Suppressor macrophage treated with lipopolysaccharide for 4 hours (primary cell): ENCODE data around the gene GM2A.
"Not testable (repeated sequence)": the region's sequence is repeated elsewhere in the genome, so short reads cannot be mapped to it uniquely, and the experiment has no call there.

Source experiments
- DNase-seq: peaks from one replicate; pipeline ENCODE4 v3.0.0-alpha.2; 2020

The GM2A gene

DNA sequence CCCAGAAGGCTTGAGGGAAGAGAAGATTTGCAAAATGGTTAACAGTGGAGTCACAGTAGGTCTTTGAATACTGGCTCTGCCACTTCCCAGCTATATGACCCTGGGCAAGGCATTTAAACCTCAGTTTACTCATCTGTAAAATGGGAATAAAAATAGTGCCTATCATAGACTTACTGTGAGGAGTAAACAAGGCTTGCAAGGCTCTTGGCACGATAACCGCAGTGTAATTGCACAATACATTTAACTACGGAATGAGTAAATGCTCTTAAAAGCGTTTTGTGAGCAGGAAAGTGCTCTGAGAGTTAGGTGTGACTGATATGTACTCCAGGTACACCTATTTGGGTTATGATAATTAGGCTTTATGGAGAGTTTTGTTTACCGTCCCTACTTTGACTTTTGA, 42.2 kb downstream of the GM2A start:
- DNase-seq: no peak

- peak; percentile 15 for DNase-seq
Observed at GRCh38 chr5:151295791-151296477, 42.9 kb downstream of the GM2A start.

- DNase-seq: no peak
Observed at GRCh38 chr5:151296478-151296830, 43.5 kb downstream of the GM2A start.

DNA sequence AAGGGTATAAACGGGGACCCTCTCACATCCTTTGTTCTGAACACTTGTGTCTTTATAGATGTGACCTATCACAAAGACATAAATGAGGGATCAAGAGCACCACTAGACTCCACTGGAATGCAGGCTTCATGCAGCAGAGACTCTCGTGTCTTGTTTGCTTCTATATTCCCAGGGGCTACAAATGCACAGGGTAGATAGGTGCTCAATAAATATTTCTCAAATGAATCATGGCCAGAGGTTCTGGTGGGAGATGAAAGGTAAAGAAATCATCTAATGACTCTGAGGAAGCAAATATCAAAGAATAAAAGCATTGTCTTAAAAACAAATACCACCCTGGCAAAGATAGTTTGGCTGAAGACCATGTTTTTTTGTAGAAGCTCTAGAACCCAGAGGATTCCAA, 44.0 kb downstream of the GM2A start:
- DNase-seq: no peak

DNA sequence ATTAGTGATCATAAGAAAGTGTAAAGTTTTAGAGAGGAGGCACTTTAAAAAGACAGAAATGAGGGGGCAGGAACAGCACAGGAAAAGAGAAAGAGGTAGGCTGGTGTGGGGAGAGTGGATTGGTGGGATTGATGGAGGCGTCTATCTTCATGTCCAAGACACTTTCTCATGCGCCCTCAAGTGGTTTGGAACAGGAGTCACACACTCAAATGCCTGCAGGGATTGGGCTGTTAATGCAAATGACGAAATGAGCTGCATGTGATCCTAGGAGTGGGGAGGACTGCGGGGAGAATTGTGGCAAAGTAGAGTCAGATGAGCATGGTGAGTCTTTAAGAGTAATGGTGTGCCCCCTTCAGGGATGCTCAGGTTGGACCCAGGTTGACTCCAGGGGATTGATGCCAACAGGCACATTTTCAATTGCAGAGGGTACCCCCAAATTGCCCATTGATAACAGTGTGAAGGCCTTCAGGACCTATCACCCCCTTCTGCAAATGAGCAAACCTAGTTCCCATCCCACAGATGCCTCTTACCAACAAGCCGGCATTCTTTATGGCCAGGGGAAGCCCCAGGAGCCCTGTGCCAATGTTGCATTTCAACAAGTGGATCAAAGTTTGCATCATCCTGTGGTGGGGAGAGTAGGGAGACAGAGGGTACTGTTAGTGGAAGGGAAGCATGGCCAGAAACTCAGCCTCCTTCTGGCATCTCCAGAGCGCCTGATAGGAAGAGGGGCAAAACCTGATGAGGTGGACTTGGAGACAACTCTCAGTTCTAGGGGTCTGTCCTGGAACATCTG, 45.3 kb downstream of the GM2A start:
- DNase-seq: peak; percentile 58

- no peak for DNase-seq
Observed at GRCh38 chr5:151303666-151304065, 50.7 kb downstream of the GM2A start, which contains the start of gene SLC36A3. SLC36A3 (minus strand) TSS chr5:151303766; CDS start chr5:151303354, 412 bp downstream.

DNA sequence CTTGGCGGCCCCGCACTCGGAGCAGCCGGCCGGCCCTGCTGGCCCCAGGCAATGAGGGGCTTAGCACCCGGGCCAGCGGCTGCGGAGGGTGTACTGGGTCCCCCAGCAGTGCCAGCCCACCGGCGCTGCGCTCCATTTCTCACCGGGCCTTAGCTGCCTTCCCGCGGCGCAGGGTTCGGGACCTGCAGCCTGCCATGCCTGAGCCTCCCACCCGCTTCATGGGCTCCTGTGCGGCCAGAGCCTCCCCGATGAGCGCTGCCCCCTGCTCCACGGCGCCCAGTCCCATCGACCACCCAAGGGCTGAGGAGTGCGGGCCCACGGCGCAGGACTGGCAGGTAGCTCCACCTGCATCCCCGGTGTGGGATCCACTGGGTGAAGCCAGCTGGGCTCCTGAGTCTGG, 56.3 kb downstream of the GM2A start:
- DNase-seq: not testable (repeated sequence)

- not testable (repeated sequence) for DNase-seq
Observed at GRCh38 chr5:151309821-151310220, 56.8 kb downstream of the GM2A start.

GRCh38 chr5:151310932-151311331, 57.9 kb downstream of the GM2A start:
- no peak for DNase-seq

DNA sequence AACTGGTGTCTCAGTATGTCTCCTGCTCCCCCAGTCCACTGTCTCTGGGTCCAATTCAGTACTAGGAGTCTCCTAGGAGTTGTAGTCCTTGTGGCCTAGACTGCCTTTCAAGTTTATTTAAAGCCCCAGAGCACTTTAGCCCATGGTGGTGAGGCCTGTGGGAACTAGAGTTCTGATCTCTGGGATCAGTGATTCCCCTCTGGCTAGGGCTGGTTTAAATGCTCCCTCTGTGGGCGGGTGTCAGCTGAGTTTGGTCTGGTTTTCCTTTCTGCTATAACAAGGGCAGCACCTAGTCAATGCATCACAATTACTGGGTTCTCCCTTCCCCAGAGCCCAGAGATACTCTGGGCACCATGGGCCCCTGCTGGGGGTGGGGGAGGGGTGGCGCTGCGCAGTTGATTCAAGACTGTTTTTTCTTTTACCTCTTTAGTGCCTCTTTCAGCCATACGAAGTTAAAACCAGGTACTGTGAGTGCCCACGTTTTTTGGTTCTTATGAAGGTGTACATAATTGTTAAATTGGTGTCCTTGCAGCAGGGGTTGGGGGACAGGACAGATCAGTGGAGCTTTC, 59.9 kb downstream of the GM2A start:
- DNase-seq: peak; percentile 18

GRCh38 chr5:151313357-151313756, 60.4 kb downstream of the GM2A start:
- DNase-seq: no peak

DNA sequence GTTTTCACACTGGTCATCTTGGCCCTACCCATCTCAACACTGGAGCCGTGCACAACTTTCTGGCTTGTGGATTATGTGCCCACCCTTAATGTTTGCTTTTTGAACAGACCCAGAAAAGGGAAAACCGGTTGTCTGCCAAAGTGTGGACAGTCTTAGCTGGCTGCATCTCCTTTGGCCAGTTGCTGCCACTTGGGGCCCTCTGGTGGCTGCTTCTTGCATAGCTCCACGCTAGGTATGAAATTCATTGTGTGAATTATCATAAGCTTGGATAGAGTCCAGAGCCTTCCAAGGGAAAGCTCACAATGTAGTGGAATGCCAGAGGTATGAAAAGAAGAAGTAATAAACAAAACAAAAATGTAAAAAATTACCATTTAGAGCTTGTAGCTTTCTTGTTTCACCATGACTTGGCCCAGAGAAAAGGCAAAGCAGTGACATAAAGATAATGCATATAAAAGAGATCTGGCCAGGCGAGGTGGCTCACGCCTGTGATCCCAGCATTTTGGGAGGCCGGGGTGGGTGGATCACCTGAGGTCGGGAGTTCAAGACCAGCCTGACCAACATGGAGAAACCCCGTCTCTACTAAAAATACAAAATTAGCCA, 63.1 kb downstream of the GM2A start:
- peak; percentile 84 for DNase-seq

- no peak for DNase-seq
Observed at GRCh38 chr5:151317871-151318270, 64.9 kb downstream of the GM2A start.

- no peak for DNase-seq
Observed at GRCh38 chr5:151318850-151319732, 66.1 kb downstream of the GM2A start.
